GM18508 (cell line): Measurements from ENCODE around the gene ACOX3.
"Not testable (repeated sequence)": the region's sequence is repeated elsewhere in the genome, so short reads cannot be mapped to it uniquely, and the experiment has no call there.

Source experiments
- ATAC-seq: cut with Tn5 transposase; IDR thresholded peaks from one replicate; pipeline ENCODE4 v1.9.1; 2021; ENCODE audit warnings: moderate number of reproducible peaks; ENCODE audit not compliant: insufficient read depth, unreplicated experiment

ACOX3 gene

GRCh38 chr4:8345053-8345945 is 95.2 kb downstream of the ACOX3 start:
- ATAC-seq: no peak

- ATAC-seq: no peak
Observed at GRCh38 chr4:8344377-8344776, 96.1 kb downstream of the ACOX3 start.

GRCh38 chr4:8343967-8344331 is 96.6 kb downstream of the ACOX3 start:
- ATAC-seq: no peak

GRCh38 chr4:8343262-8343966 is 97.1 kb downstream of the ACOX3 start:
- ATAC-seq: no peak

GRCh38 chr4:8342651-8343261 is 97.8 kb downstream of the ACOX3 start:
- no peak for ATAC-seq

- no peak for ATAC-seq
Observed at GRCh38 chr4:8341691-8342090, 98.8 kb downstream of the ACOX3 start.

GRCh38 chr4:8341281-8341680 is 99.2 kb downstream of the ACOX3 start:
- not testable (repeated sequence) for ATAC-seq

GRCh38 chr4:8340781-8341241 is 99.7 kb downstream of the ACOX3 start:
- no peak for ATAC-seq

GRCh38 chr4:8338351-8338961 is 102.1 kb downstream of the ACOX3 start:
- no peak for ATAC-seq

- no peak for ATAC-seq
Observed at GRCh38 chr4:8336412-8337075, 104.0 kb downstream of the ACOX3 start.

GRCh38 chr4:8335848-8336247 is 104.7 kb downstream of the ACOX3 start:
- no peak for ATAC-seq

- ATAC-seq: no peak
Observed at GRCh38 chr4:8334786-8335460, 105.6 kb downstream of the ACOX3 start.

- no peak for ATAC-seq
Observed at GRCh38 chr4:8333726-8334460, 106.6 kb downstream of the ACOX3 start.

- no peak for ATAC-seq
Observed at GRCh38 chr4:8332891-8333331, 107.6 kb downstream of the ACOX3 start.

- ATAC-seq: no peak
Observed at GRCh38 chr4:8332038-8332857, 108.3 kb downstream of the ACOX3 start.

- ATAC-seq: no peak
Observed at GRCh38 chr4:8331575-8331955, 109.0 kb downstream of the ACOX3 start.

GRCh38 chr4:8330821-8331574 is 109.5 kb downstream of the ACOX3 start:
- ATAC-seq: no peak
